NCI-H69 (cell line): ENCODE measurements around the gene FSHR.

Experiments
- DNase-seq: peaks from one replicate; lab custom pipeline; 2025; lab: John Stamatoyannopoulos, UW

Gene FSHR

DNA sequence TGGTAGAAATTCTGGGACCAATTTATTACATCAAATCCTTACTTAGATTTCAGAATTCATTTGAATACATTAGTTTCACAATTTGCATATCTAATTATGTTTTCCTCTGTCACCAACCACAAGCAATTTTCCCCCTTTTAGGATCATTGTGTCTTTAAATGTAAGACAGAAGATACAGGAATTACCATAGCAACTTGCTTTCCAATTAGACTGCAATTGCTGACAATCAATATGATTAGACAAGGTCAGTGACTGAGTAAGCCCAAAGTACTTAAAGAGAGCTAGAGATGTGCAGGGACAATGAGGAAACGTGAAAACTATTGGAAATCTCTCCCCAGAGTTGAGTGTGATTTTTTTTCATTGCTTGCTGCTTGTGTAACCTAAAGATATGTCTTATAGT lies 121.4 kb downstream of the FSHR start:
- DNase-seq: no peak

DNA sequence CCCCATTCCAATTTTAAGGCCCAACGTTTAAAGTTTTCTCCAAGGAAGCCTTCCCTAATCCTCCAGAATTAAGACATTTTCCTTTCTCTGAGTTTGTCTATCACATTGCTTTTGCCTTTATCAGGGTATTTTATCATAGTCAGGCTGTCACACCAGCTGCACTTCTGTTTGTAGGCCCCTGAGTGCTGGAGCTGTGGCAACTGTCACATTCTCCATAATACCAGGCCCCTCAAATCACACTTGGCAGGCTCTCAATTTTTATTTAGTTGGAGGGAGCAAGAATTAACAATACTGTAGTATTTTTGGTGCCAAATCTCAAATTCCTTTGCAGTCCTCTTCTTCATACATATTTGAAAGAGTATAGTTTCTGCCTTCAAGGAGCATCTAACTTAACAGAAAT lies 122.2 kb downstream of the FSHR start:
- no peak for DNase-seq

GRCh38 chr2:49029406-49029805 lies 124.9 kb downstream of the FSHR start:
- DNase-seq: no peak

DNA sequence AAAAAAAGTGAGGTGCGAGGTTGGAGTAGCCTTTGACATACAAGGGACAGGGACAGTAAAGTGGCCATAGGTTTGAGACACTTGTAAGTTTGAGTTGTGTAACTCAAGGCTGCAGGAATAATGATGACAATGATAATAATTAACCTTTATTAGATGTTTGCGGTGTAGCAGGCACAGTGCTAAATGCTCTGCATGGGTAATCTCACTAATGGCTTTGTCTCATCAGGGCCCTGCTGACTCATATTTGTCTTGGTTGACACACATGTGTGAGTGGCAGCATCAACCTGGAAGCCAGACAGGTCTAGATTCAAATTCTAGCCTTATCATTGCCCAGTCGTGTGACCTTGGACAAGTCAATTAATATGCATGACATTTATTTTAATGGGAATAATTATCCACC lies 126.2 kb downstream of the FSHR start:
- no peak for DNase-seq

DNA sequence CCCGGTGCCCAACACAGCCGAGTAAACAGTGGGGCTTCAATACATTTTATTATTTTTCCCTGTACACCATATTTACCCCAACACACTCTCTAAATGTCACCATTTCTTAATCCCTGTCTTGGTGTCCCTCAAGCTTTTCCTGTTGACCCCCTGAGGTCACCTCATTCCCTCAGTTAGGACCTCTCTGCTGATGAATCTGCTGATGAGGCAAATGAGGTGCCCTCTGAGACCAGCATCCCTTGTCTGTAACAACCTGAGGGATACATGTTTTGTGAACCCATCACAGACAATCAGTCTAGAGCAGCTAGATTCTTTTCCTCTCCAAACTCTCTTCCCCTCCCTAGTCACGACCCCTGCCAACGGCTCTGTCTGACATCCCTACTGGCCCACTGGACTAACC lies 127.6 kb downstream of the FSHR start:
- DNase-seq: no peak

DNA sequence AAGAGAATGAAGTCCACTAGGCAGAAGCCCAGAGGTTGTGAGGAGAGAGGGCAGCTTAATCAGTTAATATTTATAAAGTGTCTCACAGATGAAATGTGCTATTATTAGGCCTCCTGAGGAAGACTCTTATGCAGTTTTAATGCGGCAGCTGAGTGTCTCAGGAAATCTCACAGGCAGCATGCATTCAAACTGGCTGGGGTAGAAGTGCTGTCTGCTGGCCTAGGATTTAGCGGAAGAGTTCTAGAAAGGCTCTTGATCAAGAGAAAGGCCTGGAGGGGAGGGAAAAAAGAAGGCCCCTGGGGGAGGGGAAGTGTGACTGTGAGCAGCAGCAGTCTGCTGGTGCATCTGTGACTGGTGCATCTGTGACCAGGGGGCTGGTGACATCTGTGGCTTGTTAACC lies 133.0 kb downstream of the FSHR start:
- DNase-seq: no peak

DNA sequence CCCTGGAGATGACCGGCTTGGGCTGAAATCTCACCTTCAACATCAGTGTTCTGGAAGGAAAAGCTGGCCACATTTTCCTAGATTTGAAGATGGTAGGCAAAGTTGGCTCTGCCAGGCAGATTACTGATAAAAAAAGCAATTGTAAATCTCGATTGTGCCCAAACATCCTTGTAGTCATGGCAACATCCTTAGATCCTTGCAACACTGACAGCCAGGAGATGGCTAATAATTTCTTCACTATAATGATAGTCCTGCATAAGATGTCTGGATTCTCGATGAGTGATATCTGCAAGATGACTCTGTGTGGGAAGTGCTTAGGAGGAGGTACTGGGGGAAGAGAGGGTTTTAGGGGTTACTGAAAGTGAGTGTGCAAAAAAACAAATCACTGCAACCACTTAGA lies 149.1 kb downstream of the FSHR start:
- DNase-seq: no peak

- DNase-seq: no peak
These were observed 150.2 kb downstream of the FSHR start for GRCh38 chr2:49004036-49004626.

- DNase-seq: no peak
These were observed 151.1 kb downstream of the FSHR start for GRCh38 chr2:49003201-49003600.

DNA sequence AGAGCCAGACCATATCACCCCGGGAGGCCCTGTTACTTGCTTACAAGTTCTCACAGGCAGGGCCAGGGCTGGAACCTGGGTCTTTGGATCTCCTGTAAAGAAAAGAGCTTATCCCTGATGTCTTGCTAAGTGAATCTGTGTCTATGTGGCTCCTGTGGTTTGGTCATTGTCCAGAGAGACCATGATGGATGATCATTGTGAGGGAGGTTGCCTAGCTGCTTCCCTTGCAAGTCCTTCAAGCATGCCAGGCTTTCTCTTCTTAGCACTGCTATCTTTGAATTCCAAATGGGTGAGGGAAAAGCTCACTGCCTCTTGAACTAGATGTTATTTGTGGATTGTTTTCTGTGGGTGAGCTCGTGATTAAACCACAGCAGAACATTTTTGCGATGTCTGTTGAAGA lies 151.6 kb downstream of the FSHR start:
- no peak for DNase-seq

DNA sequence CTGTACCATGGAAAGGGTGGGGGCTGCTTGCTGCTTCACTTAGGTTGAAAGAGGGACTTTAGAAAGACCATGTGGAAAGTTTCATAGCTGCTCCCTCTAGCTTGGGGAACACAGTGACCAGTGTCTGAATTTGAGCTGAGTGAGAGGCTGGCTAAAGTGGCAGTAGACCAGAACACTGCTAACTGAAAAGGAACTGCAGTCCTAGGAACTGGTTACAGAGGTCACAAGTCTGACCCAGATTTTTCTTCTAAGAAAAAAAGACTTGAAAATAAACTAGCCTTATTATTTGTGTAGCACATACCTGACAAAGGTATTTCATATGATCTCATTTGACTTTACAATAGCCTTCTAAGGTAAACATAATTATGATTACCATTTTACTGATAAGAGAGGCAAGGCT lies 153.6 kb downstream of the FSHR start:
- no peak for DNase-seq

- DNase-seq: no peak
These were observed 155.9 kb downstream of the FSHR start for GRCh38 chr2:48998449-48998848.

DNA sequence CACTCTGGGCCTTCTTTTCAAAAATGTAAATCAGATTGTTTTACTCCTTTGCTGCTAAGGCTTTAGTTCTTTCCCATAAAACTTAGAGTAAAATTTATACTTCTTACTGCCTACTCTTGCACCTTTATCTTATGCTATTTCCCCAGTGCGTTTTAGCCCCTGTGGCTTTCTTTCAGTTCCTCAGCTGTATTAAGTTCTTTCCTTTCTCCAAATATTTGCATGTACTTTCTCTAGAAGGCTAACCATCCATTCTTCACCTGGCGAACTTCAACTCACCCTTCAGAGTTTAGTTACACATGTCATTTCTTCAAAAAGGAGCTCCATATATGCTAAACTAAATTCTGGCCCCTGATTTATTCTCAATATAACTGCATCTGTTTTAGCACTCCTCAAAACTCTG lies 160.7 kb downstream of the FSHR start:
- no peak for DNase-seq

DNA sequence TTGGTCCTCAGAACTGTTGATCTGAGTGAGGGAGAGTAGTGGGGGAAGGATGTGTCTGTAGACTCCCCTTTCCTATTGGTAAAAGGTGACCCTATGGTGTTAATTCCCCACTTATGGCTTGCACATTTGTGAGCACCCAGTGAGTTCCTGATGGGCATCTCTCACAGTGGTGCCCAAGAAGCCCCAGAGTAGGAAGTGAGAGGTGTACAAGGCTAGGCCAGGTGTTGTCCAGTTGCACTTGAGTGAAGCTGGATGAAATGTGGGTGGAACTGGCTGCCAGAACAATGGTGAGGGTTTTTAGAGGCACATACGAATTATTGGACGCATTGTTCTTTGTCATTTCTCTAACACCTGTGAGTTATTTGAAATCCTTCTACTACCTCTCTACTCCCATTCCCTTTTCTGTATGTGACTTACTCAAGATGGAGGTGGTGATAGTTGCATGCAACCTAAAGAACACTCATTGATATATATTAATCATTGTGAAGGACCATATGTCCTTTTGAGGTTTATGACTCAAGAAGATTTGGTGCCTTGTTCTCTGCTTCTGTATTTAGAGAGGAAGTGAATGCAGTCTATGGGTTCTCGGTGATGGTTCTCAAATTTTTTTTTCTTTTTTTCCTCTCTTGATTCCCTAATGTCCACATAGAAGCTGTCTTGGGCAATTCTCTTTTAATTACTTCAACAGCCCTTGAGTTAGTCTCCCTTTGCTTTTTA lies 162.7 kb downstream of the FSHR start:
- no peak for DNase-seq

DNA sequence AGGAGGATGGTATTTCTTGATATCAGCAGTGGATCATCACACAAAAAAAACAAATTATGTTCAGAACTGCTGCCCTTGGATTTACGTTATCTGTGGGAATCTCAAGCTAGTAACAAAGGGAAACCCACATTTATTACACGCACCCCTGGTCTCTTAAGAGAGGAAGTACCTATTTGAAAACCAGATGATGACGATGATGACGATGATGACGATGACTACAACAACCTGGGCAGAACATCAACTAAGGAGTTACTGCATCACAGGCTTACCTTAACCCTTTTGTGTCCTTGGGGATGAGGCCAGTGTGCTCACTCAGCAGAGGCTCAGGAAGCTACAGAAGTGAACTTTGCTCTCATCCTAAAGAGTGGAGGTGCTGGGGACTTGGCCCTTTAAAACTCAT lies 169.4 kb downstream of the FSHR start:
- DNase-seq: no peak

GRCh38 chr2:48983551-48983950 lies 170.8 kb downstream of the FSHR start:
- DNase-seq: no peak

DNA sequence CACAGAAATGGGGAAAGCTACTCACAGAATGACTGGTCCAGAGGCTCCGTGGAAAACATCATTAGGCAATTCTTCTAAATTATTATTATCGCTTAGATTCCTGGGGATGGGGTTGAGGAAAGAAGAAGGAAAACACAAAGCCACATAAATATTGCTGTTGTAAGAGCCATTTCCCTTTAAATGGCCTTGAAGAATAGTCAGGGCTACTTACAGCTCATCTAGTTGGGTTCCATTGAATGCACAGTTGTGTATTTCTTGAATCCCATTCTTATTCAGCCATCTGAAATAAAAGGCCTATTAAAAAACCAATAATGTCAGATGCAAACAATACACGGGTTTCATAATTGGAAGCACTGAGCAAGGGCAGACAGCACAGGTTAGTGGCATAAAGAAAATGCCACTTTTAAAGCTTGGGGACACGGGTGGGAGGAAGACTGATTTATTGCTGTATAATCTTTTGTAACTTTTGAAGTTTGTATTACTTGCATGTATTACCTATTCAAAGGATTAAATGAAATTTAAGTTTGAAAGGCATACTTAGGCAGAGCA lies 171.4 kb downstream of the FSHR start:
- no peak for DNase-seq

DNA sequence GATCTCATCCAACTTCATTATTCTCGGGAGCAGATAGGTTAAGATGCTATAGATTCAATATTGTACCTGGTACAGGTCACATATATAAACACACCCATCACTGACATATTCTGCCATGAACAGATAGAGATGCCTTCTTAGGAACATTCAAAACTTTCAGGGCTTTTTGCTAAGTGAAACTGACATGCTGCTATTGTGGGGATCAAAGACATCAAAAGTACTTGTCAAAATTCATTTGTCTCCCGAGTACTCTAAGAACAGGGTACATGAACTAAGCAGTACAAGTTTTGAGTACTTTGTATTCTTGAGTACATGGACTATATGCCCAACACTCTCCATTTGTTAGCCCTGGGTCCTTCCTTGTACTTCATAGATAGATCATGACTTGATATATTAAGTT lies 173.5 kb downstream of the FSHR start:
- no peak for DNase-seq

DNA sequence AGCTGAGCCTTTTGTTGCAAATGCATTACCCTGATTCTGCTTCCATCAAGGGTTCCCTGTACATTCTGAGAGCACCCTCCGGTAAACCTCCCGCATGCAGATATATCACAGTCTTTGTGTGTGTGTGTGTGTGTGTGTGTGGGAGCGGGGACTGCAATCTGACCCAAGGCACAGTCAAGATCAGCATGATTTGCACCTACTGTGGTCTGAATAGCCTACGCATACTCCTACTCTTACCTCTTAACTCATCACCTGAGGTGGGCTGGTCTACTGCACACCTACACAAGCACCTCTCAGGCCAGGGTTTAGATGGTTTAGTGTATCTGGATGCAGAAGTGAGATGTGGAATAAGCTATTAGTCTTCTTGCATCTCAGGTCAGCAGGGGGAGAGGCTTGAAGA lies 174.6 kb downstream of the FSHR start:
- DNase-seq: no peak

- DNase-seq: no peak
These were observed 176.2 kb downstream of the FSHR start for GRCh38 chr2:48978131-48978530.

GRCh38 chr2:48971801-48972200 lies 182.5 kb downstream of the FSHR start:
- DNase-seq: no peak

- no peak for DNase-seq
These were observed 186.3 kb downstream of the FSHR start for GRCh38 chr2:48968011-48968410.

DNA sequence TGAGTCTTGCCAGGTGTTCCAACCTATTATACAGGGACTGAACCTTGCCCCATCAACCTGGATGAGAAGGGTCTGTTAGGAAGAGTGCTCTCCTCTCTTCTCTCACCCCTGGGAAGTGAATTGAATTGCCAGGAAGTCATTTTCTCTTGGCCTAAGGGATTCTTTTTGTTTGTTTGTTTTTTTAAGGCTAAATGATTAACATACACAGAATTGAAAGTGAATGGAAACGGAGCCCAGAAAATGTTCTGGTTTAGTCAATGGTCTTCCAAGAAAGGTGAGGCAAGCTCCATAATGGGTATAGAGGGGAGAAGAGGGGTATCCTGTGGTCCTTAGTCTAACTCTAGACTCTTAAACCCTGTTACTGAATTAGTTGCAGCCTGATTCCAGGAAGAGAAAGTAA lies 189.1 kb downstream of the FSHR start:
- DNase-seq: no peak

GRCh38 chr2:48961009-48961408 lies 193.3 kb downstream of the FSHR start:
- no peak for DNase-seq
